Measurements from ENCODE around the gene ZFP82. TPM values are rescaled to one million over a fixed set of nuclear protein-coding genes. Genes with fewer than 3 reads are reported as not detected.

Gene ZFP82
- total and polyA plus RNA-seq, 2 donors (not counting 1 experiment from before 2014, with no cell fraction given), result 5.6 to 9.2 TPM

- Histone ChIP-seq H3K4me3 (replicated peaks in 1 of 4; ENCODE audit: control extremely low read depth in 1 of 4, insufficient read depth in 1 of 4, low read depth in 3 of 4, low read length in 4 of 4) (no peak overlapping the region), H3K4me2 (ENCODE audit: extremely low read depth, insufficient read depth, low read length) (no peak overlapping the region), H3K79me2 (ENCODE audit: control insufficient read depth, insufficient read depth, low read length) (no peaks in the 10 kb centered on the region), H3K27me3 (ENCODE audit: control insufficient read depth, insufficient read depth, low read length) (no peaks in the 10 kb centered on the region), H2AFZ (ENCODE audit: low read length) (no peak overlapping the region), H3K36me3 (ENCODE audit: control insufficient read depth, insufficient read depth, low read length) (no peaks in the 10 kb centered on the region), H3K27ac (ENCODE audit: insufficient read depth, low read length) (no peak overlapping the region), H3K4me1 (ENCODE audit: control insufficient read depth, extremely low read depth, insufficient read depth, low read length) (no peaks in the 10 kb centered on the region), H3K9ac (ENCODE audit: insufficient read depth, low read length) (no peak overlapping the region), H4K20me1 (ENCODE audit: control insufficient read depth, extremely low read depth, insufficient read depth, low read length) (no peaks in the 10 kb centered on the region), H3K9me3 (ENCODE audit: control insufficient read depth, insufficient read depth, low read depth, low read length) (no peaks in the 10 kb centered on the region)
- TF ChIP-seq EZH2 (IDR thresholded peaks at IDR 0.05; ENCODE audit: low read length, missing control alignments), result no peak
- TF ChIP-seq CTCF (conservative IDR thresholded peaks at IDR 0.05 in 1 of 2, IDR thresholded peaks at IDR 0.05 in 1 of 2; ENCODE audit: low read depth in 1 of 2, low read length in 2 of 2), result no peak
- no peak for DNase-seq (ENCODE audit: low read depth in 2 of 2)
These were observed 54.6 kb downstream of the ZFP82 start for GRCh38 chr19:36363845-36364244.

Other genes with a start within 250 kb of the ZFP82 start
- 6.3 and 6.4 TPM in 2 replicates for gene ZNF565, start 204.0 kb downstream of the ZFP82 start, total RNA-seq
- 2.4 and 4.3 TPM in 2 replicates for gene ZNF565, start 204.0 kb downstream of the ZFP82 start, polyA plus RNA-seq
- gene ZNF146, start 203.5 kb downstream of the ZFP82 start, total RNA-seq, result 74.5 and 87.5 TPM in 2 replicates
- gene ZNF146, start 203.5 kb downstream of the ZFP82 start, polyA plus RNA-seq, result 84.8 and 92.5 TPM in 2 replicates
- 6.4 and 8.1 TPM in 2 replicates for gene ZFP14, start 39.4 kb downstream of the ZFP82 start, total RNA-seq
- gene ZFP14, start 39.4 kb downstream of the ZFP82 start, polyA plus RNA-seq, result 0.88 and 1.2 TPM in 2 replicates
- 14.4 and 15.4 TPM in 2 replicates for gene ZNF566, start 70.9 kb upstream of the ZFP82 start, total RNA-seq
- 4.3 and 6.0 TPM in 2 replicates for gene ZNF566, start 70.9 kb upstream of the ZFP82 start, polyA plus RNA-seq
- 17.5 and 21.3 TPM in 2 replicates for gene ZNF260, start 109.6 kb upstream of the ZFP82 start, total RNA-seq
- gene ZNF260, start 109.6 kb upstream of the ZFP82 start, polyA plus RNA-seq, result 8.2 and 9.4 TPM in 2 replicates
- gene ZNF529, start 154.6 kb upstream of the ZFP82 start, total RNA-seq, result 10.2 and 10.8 TPM in 2 replicates
- gene ZNF529, start 154.6 kb upstream of the ZFP82 start, polyA plus RNA-seq, result 5.5 and 7.7 TPM in 2 replicates
- gene ZNF382, start 186.7 kb upstream of the ZFP82 start, total RNA-seq, result 13.4 and 16.0 TPM in 2 replicates
- 0.77 and 1.0 TPM in 2 replicates for gene ZNF382, start 186.7 kb upstream of the ZFP82 start, polyA plus RNA-seq
- 14.9 and 15.7 TPM in 2 replicates for gene ZNF461, start 248.2 kb upstream of the ZFP82 start, total RNA-seq
- 3.0 and 3.5 TPM in 2 replicates for gene ZNF461, start 248.2 kb upstream of the ZFP82 start, polyA plus RNA-seq